Liver (tissue), 9 donors: Measurements from ENCODE around the gene HAVCR1. TPM values are rescaled to one million over a fixed set of nuclear protein-coding genes. Genes with fewer than 3 reads are reported as not detected.

ENCODE experiments used
- DNase-seq: peaks from one replicate; pipeline ENCODE4 v3.0.0-alpha.2; 2017; ENCODE audit warnings: low spot score
- H3K27ac ChIP-seq, 2 donors: one replicate each; pipeline ENCODE4 v1.7.0; 2013; ENCODE audit warnings: inconsistent platforms in 2 of 2, low read length in 2 of 2, control low read depth in 1 of 2, low read depth in 1 of 2, mild to moderate bottlenecking in 1 of 2
- H3K27me3 ChIP-seq, 4 donors: one replicate each; pipeline versions ENCODE4 v1.6.1 to v1.7.0; 2013; ENCODE audit warnings: low read length in 3 of 4, inconsistent platforms in 1 of 4, mild to moderate bottlenecking in 1 of 4, moderate library complexity in 1 of 4; ENCODE audit not compliant: control insufficient read depth in 4 of 4, insufficient read depth in 4 of 4
- H3K36me3 ChIP-seq, 4 donors: one replicate each; pipeline versions ENCODE4 v1.6.1 to v1.7.0; 2013; ENCODE audit warnings: low read length in 3 of 4, mild to moderate bottlenecking in 3 of 4, low read depth in 1 of 4, moderate library complexity in 1 of 4; ENCODE audit not compliant: control insufficient read depth in 4 of 4, insufficient read depth in 3 of 4
- H3K4me1 ChIP-seq, 4 donors: one replicate each; pipeline versions ENCODE4 v1.6.1 to v1.7.0; 2013; ENCODE audit warnings: low read length in 3 of 4, mild to moderate bottlenecking in 3 of 4, moderate library complexity in 1 of 4; ENCODE audit not compliant: control insufficient read depth in 4 of 4, insufficient read depth in 4 of 4
- H3K4me3 ChIP-seq, 3 donors: one replicate each; pipeline versions ENCODE4 v1.6.1 to v1.7.0; 2013; ENCODE audit warnings: low read length in 3 of 3, control low read depth in 1 of 3, low read depth in 1 of 3, mild to moderate bottlenecking in 1 of 3
- H3K9ac ChIP-seq, 2 donors: one replicate each; pipeline ENCODE4 v1.7.0; 2013; ENCODE audit warnings: low read length in 2 of 2, mild to moderate bottlenecking in 2 of 2, moderate library complexity in 2 of 2, control low read depth in 1 of 2, low read depth in 1 of 2
- H3K9me3 ChIP-seq, 4 donors: one replicate each; pipeline versions ENCODE4 v1.6.1 to v1.7.0; 2013; ENCODE audit warnings: low read length in 3 of 4; ENCODE audit not compliant: control insufficient read depth in 4 of 4
- ATF3 ChIP-seq: IDR thresholded peaks from 2 replicates; pipeline ENCODE4 v1.6.1; 2016; ENCODE audit warnings: antibody characterized with exemption
- CTCF ChIP-seq: fragments of 150-350 bp; IDR thresholded peaks from 2 replicates; pipeline ENCODE4 v1.5.1; 2017; ENCODE audit warnings: improper control_type of control experiment, low read depth, low read length; ENCODE audit not compliant: missing input control
- EGR1 ChIP-seq, 2 donors: IDR thresholded peaks; 2 replicates each; pipeline ENCODE4 v1.6.1; 2016 to 2018; ENCODE audit warnings: antibody characterized with exemption in 2 of 2, low read depth in 2 of 2
- FOXA2 ChIP-seq: IDR thresholded peaks from 2 replicates; pipeline ENCODE4 v1.6.1; 2016; ENCODE audit warnings: antibody characterized with exemption
- GABPA ChIP-seq, 2 donors: IDR thresholded peaks in 1 of 2; conservative IDR thresholded peaks in 1 of 2; 2 replicates each; pipeline ENCODE4 v1.6.1; 2016; ENCODE audit warnings: antibody characterized with exemption in 2 of 2, mild to moderate bottlenecking in 1 of 2, moderate library complexity in 1 of 2
- HNF4A ChIP-seq, 2 donors: conservative IDR thresholded peaks; 2 replicates each; pipeline ENCODE4 v1.6.1; 2016; ENCODE audit warnings: antibody characterized with exemption in 2 of 2, mild to moderate bottlenecking in 2 of 2
- HNF4G ChIP-seq: IDR thresholded peaks from 2 replicates; pipeline ENCODE4 v1.6.1; 2016; ENCODE audit warnings: antibody characterized with exemption
- JUND ChIP-seq, 2 donors: IDR thresholded peaks; 2 replicates each; pipeline ENCODE4 v1.6.1; 2016; ENCODE audit warnings: antibody characterized with exemption in 2 of 2
- MAX ChIP-seq: IDR thresholded peaks from 2 replicates; pipeline ENCODE4 v1.6.1; 2016; ENCODE audit warnings: antibody characterized with exemption
- NR2F2 ChIP-seq: IDR thresholded peaks from 2 replicates; pipeline ENCODE4 v1.6.1; 2016; ENCODE audit warnings: antibody characterized with exemption
- RAD21 ChIP-seq, 2 donors: IDR thresholded peaks; 2 replicates each; pipeline ENCODE4 v1.6.1; 2016; ENCODE audit warnings: antibody characterized with exemption in 2 of 2, mild to moderate bottlenecking in 2 of 2
- REST ChIP-seq: IDR thresholded peaks from 2 replicates; pipeline ENCODE4 v1.6.1; 2016; ENCODE audit warnings: antibody characterized with exemption, mild to moderate bottlenecking
- RXRA ChIP-seq, 2 donors: IDR thresholded peaks; 2 replicates each; pipeline ENCODE4 v1.6.1; 2017 to 2018; ENCODE audit warnings: antibody characterized with exemption in 2 of 2, mild to moderate bottlenecking in 1 of 2
- SP1 ChIP-seq: IDR thresholded peaks from 2 replicates; pipeline ENCODE4 v1.6.1; 2018; ENCODE audit warnings: antibody characterized with exemption, mild to moderate bottlenecking
- TAF1 ChIP-seq: conservative IDR thresholded peaks from 2 replicates; pipeline ENCODE4 v1.6.1; 2016; ENCODE audit warnings: antibody characterized with exemption, mild to moderate bottlenecking
- YY1 ChIP-seq: IDR thresholded peaks from 2 replicates; pipeline ENCODE4 v1.6.1; 2016; ENCODE audit warnings: antibody characterized with exemption, mild to moderate bottlenecking
- ZBTB33 ChIP-seq: IDR thresholded peaks from 2 replicates; pipeline ENCODE4 v1.6.1; 2016; ENCODE audit warnings: antibody characterized with exemption
- WGBS: extraction: QIAGEN DNeasy Blood & Tissue Kit; methylation state at CpG from one replicate; pipeline ENCODE4 v1.1.7; 2013; 5-methylcytosine and 5-hydroxymethylcytosine counted together
- polyA plus RNA-seq, 2 donors: library from polyadenylated mRNA; stranded (reverse) in 1 of 2; unstranded in 1 of 2; fragments of 200-250 nt in 1 of 2; fragments of >200 nt in 1 of 2; fragmentation: Nextera tagmentation in 1 of 2; extraction: Ambion mirVana in 1 of 2; gene quantifications; one replicate each; pipeline versions ENCODE4 v1.2.1 to v1.2.3, GENCODE V29; 2013 to 2015
- total RNA-seq, 2 donors: library from RNA; depleted of rRNA; stranded (reverse); fragments of >200 nt; gene quantifications; one replicate each; pipeline ENCODE4 v1.2.3, GENCODE V29; 2014
- donor health status: healthy.
- donor health status: healthy.
- donor health status: healthy.
- donor health status: healthy.
- donor health status: healthy.

Gene HAVCR1
- total and polyA plus RNA-seq, 4 donors: 0.07 to 2.8 (median 0.17) TPM; not detected in 1

GRCh38 chr5:157006262-157006661, 52.7 kb downstream of the HAVCR1 start:
- no peak overlapping the region for H3K27ac ChIP-seq
- no peaks in the 10 kb centered on the region for H3K9me3 ChIP-seq
- H3K4me3 ChIP-seq: no peak overlapping the region
- H3K4me1 ChIP-seq: no peaks in the 10 kb centered on the region
- no peak overlapping the region for H3K9ac ChIP-seq
- DNase-seq: no peak
- no peaks in the 10 kb centered on the region for H3K36me3 ChIP-seq
- H3K27me3 ChIP-seq: peaks cover 0 to 3% (median 0%) of the 10 kb centered on the region in 4 donors
- WGBS: 67% methylated on average over 2 of the region's 2 CpGs
- no peak for TF ChIP-seq RXRA (IDR thresholded peaks at IDR 0.05)
- no peak for TF ChIP-seq JUND (IDR thresholded peaks at IDR 0.05)
- no peak for TF ChIP-seq ATF3
- TF ChIP-seq NR2F2: no peak
- TF ChIP-seq FOXA2: no peak
- TF ChIP-seq MAX: no peak
- no peak for TF ChIP-seq GABPA (IDR thresholded peaks at IDR 0.05 in 1 of 2, conservative IDR thresholded peaks at IDR 0.05 in 1 of 2)
- no peak for TF ChIP-seq CTCF
- no peak for TF ChIP-seq EGR1 (IDR thresholded peaks at IDR 0.05; ENCODE audit: low read depth in 2 of 2)
- no peak for TF ChIP-seq SP1
- TF ChIP-seq ZBTB33: no peak
- TF ChIP-seq HNF4A (conservative IDR thresholded peaks at IDR 0.05): no peak
- no peak for TF ChIP-seq REST
- no peak for TF ChIP-seq RAD21 (IDR thresholded peaks at IDR 0.05)

GRCh38 chr5:157004893-157005551, 53.9 kb downstream of the HAVCR1 start:
- H3K4me3 ChIP-seq: no peak overlapping the region
- H3K27ac ChIP-seq: no peak overlapping the region
- no peaks in the 10 kb centered on the region for H3K36me3 ChIP-seq
- H3K9me3 ChIP-seq: peaks cover 0 to 8% (median 0%) of the 10 kb centered on the region in 4 donors
- H3K4me1 ChIP-seq: no peaks in the 10 kb centered on the region
- no peak overlapping the region for H3K9ac ChIP-seq
- no peak for DNase-seq
- H3K27me3 ChIP-seq: peaks cover 0 to 3% (median 0%) of the 10 kb centered on the region in 4 donors
- TF ChIP-seq JUND (IDR thresholded peaks at IDR 0.05) (no peak), NR2F2 (no peak), HNF4A (conservative IDR thresholded peaks at IDR 0.05) (no peak), YY1 (no peak), HNF4G (no peak), RAD21 (IDR thresholded peaks at IDR 0.05) (no peak), SP1 (no peak), MAX (no peak), REST (no peak), TAF1 (no peak), CTCF (no peak), FOXA2 (no peak)
